GM12891 (cell line): Measurements from ENCODE around the gene TMEM254.

ENCODE experiments used
- POLR2A ChIP-seq: IDR thresholded peaks from 2 replicates; pipeline ENCODE4 v1.6.1; 2011; ENCODE audit warnings: low read depth, low read length, control low read depth
- TAF1 ChIP-seq: IDR thresholded peaks from 2 replicates; pipeline ENCODE4 v1.6.1; 2011; ENCODE audit warnings: low read depth, low read length, control low read depth

GRCh38 chr10:80141696-80142460, 63.4 kb downstream of the TMEM254 start:
- no peak for TF ChIP-seq POLR2A
- TF ChIP-seq TAF1, result no peak
